Kidney glomerular epithelial cell (primary cell): Measurements from ENCODE around the gene TSPAN5.
"Not testable (repeated sequence)": the region's sequence is repeated elsewhere in the genome, so short reads cannot be mapped to it uniquely, and the experiment has no call there.

Experiments used
- DNase-seq: peaks from one replicate; lab custom pipeline; 2025; lab: John Stamatoyannopoulos, UW

TSPAN5 gene

GRCh38 chr4:98658287-98659105 lies at the start of gene TSPAN5:
TSS of gene TSPAN5 (minus strand) at chr4:98658611.
- DNase-seq: peak; percentile 76

- DNase-seq: no peak
Measured at GRCh38 chr4:98706935-98707334, 48.5 kb upstream of the TSPAN5 start.

GRCh38 chr4:98706200-98706813 lies 47.9 kb upstream of the TSPAN5 start:
- no peak for DNase-seq

- not testable (repeated sequence) for DNase-seq
Measured at GRCh38 chr4:98705586-98705985, 47.2 kb upstream of the TSPAN5 start.

GRCh38 chr4:98700656-98701055 lies 42.2 kb upstream of the TSPAN5 start:
- DNase-seq: no peak

GRCh38 chr4:98694076-98694475 lies 35.7 kb upstream of the TSPAN5 start:
- DNase-seq: no peak

GRCh38 chr4:98692411-98692810 lies 34.0 kb upstream of the TSPAN5 start:
- DNase-seq: no peak

- DNase-seq: no peak
Measured at GRCh38 chr4:98691588-98691987, 33.2 kb upstream of the TSPAN5 start.

- DNase-seq: no peak
Measured at GRCh38 chr4:98689507-98690174, 31.2 kb upstream of the TSPAN5 start.

- DNase-seq: peak; percentile 38
Measured at GRCh38 chr4:98688411-98689290, 30.2 kb upstream of the TSPAN5 start.

GRCh38 chr4:98687876-98688275 lies 29.5 kb upstream of the TSPAN5 start:
- DNase-seq: no peak

GRCh38 chr4:98686847-98687246 lies 28.4 kb upstream of the TSPAN5 start:
- no peak for DNase-seq

GRCh38 chr4:98686043-98686707 lies 27.8 kb upstream of the TSPAN5 start:
- no peak for DNase-seq

- no peak for DNase-seq
Measured at GRCh38 chr4:98685225-98686042, 27.0 kb upstream of the TSPAN5 start.

- DNase-seq: no peak
Measured at GRCh38 chr4:98682719-98683118, 24.3 kb upstream of the TSPAN5 start.

GRCh38 chr4:98680806-98681205 lies 22.4 kb upstream of the TSPAN5 start:
- DNase-seq: no peak

- no peak for DNase-seq
Measured at GRCh38 chr4:98679738-98680137, 21.3 kb upstream of the TSPAN5 start.

- DNase-seq: no peak
Measured at GRCh38 chr4:98677799-98678198, 19.4 kb upstream of the TSPAN5 start.

GRCh38 chr4:98674404-98675173 lies 16.2 kb upstream of the TSPAN5 start:
- DNase-seq: no peak

- DNase-seq: no peak
Measured at GRCh38 chr4:98673978-98674377, 15.6 kb upstream of the TSPAN5 start.
